Naive thymus-derived CD4-positive, alpha-beta T cell (primary cell): ENCODE measurements around the gene NPS. TPM values are rescaled to one million over a fixed set of nuclear protein-coding genes. Genes with fewer than 3 reads are reported as not detected.

Source experiments
- ATAC-seq: fragments of 150-1000 bp; cut with Tn5 transposase; 2 replicates; pipeline ENCODE4 v1.10.0; 2021; ENCODE audit warnings: mild to moderate bottlenecking, moderate library complexity
- CTCF ChIA-PET: fragments of 350-600 bp; sonication (Branson Sonifier 250); formaldehyde crosslinking; loops from one replicate; lab custom pipeline; 2021; ENCODE audit warnings: antibody characterized with exemption; lab: Charles Lee
- POLR2A ChIA-PET: fragments of 350-600 bp; sonication (Branson Sonifier 250); formaldehyde crosslinking; loops from one replicate; lab custom pipeline; 2021; ENCODE audit warnings: antibody characterized with exemption, inconsistent platforms; lab: Charles Lee
- DNase-seq, 9 donors: peaks; one replicate each; pipeline versions ENCODE4 v3.0.0 to v3.0.0-alpha.2; 2020 to 2022; ENCODE audit warnings: mixed read lengths in 1 of 9
- H3K27ac ChIP-seq: one replicate; pipeline ENCODE4 v1.7.0; 2013; ENCODE audit warnings: mild to moderate bottlenecking, low read depth, low read length, moderate library complexity
- H3K27me3 ChIP-seq, 2 donors: one replicate each; pipeline ENCODE4 v1.7.0; 2013; ENCODE audit warnings: low read length in 2 of 2, mild to moderate bottlenecking in 2 of 2, moderate library complexity in 2 of 2; ENCODE audit not compliant: control insufficient read depth in 2 of 2, insufficient read depth in 2 of 2
- H3K36me3 ChIP-seq, 3 experiments: 1 replicate in 2 of 3; 2 replicates in 1 of 3; pipeline ENCODE4 v1.7.0; 2013; ENCODE audit warnings: low read length in 3 of 3, mild to moderate bottlenecking in 3 of 3, moderate library complexity in 1 of 3; ENCODE audit not compliant: insufficient read depth in 3 of 3, control insufficient read depth in 2 of 3
- H3K4me1 ChIP-seq, 2 donors: one replicate each; pipeline ENCODE4 v1.7.0; 2013; ENCODE audit warnings: low read length in 2 of 2, mild to moderate bottlenecking in 2 of 2, moderate library complexity in 1 of 2; ENCODE audit not compliant: control insufficient read depth in 2 of 2, insufficient read depth in 2 of 2
- H3K4me3 ChIP-seq: 2 replicates; pipeline ENCODE4 v1.7.0; 2013; ENCODE audit warnings: mild to moderate bottlenecking, low read length
- H3K9me3 ChIP-seq, 3 experiments: 1 replicate in 2 of 3; 2 replicates in 1 of 3; pipeline ENCODE4 v1.7.0; 2013; ENCODE audit warnings: low read length in 3 of 3; ENCODE audit not compliant: control insufficient read depth in 2 of 3
- H3K27ac Mint-ChIP-seq, 9 donors: one replicate each; pipeline ENCODE4 v1.8.0; 2020 to 2022; ENCODE audit warnings: mixed read lengths in 9 of 9, mild to moderate bottlenecking in 8 of 9, moderate library complexity in 5 of 9, inconsistent platforms in 2 of 9
- H3K27me3 Mint-ChIP-seq, 5 donors: one replicate each; pipeline ENCODE4 v1.8.0; 2021 to 2022; ENCODE audit warnings: mixed read lengths in 5 of 5, mild to moderate bottlenecking in 1 of 5
- H3K36me3 Mint-ChIP-seq, 5 donors: one replicate each; pipeline ENCODE4 v1.8.0; 2020 to 2022; ENCODE audit warnings: mixed read lengths in 5 of 5, mild to moderate bottlenecking in 3 of 5, inconsistent platforms in 1 of 5
- H3K4me1 Mint-ChIP-seq, 7 donors: one replicate each; pipeline ENCODE4 v1.8.0; 2020 to 2022; ENCODE audit warnings: mixed read lengths in 7 of 7, mild to moderate bottlenecking in 3 of 7, inconsistent platforms in 1 of 7
- H3K4me3 Mint-ChIP-seq, 10 donors: one replicate each; pipeline ENCODE4 v1.8.0; 2020 to 2022; ENCODE audit warnings: mild to moderate bottlenecking in 10 of 10, mixed read lengths in 10 of 10, moderate library complexity in 6 of 10, inconsistent platforms in 2 of 10
- H3K9me3 Mint-ChIP-seq, 11 donors: one replicate each; pipeline ENCODE4 v1.8.0; 2020 to 2022; ENCODE audit warnings: mixed read lengths in 11 of 11, mild to moderate bottlenecking in 4 of 11, inconsistent platforms in 1 of 11, moderate library complexity in 1 of 11
- intact Hi-C, 2 donors: fragments of 100-400 bp; cut with micrococcal nuclease; formaldehyde crosslinking; loops; one replicate each; pipeline ENCODE4 v1.15.1; 2023
- polyA plus RNA-seq, 2 donors: library from polyadenylated mRNA; unstranded; fragments of 300-500 nt; fragmentation: Illumina TruSeq; gene quantifications; one replicate each; pipeline ENCODE4 v1.2.3, GENCODE V29; 2021
- total RNA-seq, 6 experiments: library from RNA in 5 of 6; stranded (reverse) in 5 of 6; gene quantifications; 1 replicate in 5 of 6; 2 replicates in 1 of 6; pipeline ENCODE4 v1.2.3 and lab custom pipeline; 2021 to 2026

Gene NPS
- total and polyA plus RNA-seq, 7 experiments from 2014 or later = not detected

DNA sequence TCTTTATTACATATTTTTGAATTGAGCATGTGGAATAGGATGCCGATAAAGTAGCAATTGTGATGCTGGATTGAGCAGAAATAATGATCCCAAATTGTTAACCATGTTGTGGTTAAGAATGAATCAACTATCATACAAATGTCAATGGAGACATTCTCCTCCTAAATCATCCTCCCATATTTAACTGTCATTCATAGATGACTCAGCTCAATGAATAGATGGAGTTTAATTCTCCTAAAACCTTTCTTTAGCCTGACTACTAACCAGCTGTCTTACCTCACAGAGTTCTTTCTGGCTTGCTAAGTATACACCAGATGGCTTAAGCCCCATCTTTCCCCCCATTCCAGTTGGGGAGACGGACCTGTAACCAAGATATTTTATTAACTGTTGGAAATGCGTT, 23.4 kb upstream of the NPS start:
- Mint-ChIP-seq H3K27me3 (peaks cover 0 to 16% (median 6%) of the 10 kb centered on the region in 5 donors), H3K27ac (peak overlapping the region in 1 of 9 donors; percentile 43), H3K4me3 (no peak overlapping the region), H3K9me3 (peaks cover 0 to 5% (median 0%) of the 10 kb centered on the region in 11 donors), H3K36me3 (no peaks in the 10 kb centered on the region), H3K4me1 (no peaks in the 10 kb centered on the region)
- Histone ChIP-seq H3K36me3 (no peaks in the 10 kb centered on the region), H3K27ac (no peak overlapping the region), H3K4me1 (no peaks in the 10 kb centered on the region), H3K4me3 (no peak overlapping the region), H3K9me3 (no peaks in the 10 kb centered on the region), H3K27me3 (no peaks in the 10 kb centered on the region)
- ATAC-seq = no peak
- intact Hi-C loops = no loop called here
- ChIA-PET POLR2A (no interaction called here), CTCF (no interaction called here)
- DNase-seq = no peak

DNA sequence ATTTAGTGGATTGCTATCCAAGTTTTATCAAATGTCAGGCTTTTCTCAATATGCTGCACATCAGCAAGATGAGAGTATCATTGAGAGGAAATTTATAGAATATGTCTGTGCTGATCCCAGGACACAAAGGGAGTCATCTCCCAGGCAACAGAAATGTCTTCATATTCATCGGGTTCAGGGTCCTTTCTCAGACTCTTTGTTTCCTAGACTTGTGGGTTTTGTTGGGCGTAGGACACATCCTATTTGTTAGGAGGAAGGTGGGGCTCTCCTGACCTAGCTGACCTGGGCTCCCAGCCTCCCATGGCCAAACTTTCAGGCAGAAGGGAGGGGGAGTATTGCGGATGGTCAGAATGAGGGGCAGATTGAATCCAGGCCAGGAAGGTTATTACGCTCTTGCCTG, 22.9 kb upstream of the NPS start:
- no peaks in the 10 kb centered on the region for H3K4me1 ChIP-seq
- H3K27ac ChIP-seq = no peak overlapping the region
- H3K36me3 Mint-ChIP-seq = no peaks in the 10 kb centered on the region
- peaks cover 0 to 16% (median 6%) of the 10 kb centered on the region in 5 donors for H3K27me3 Mint-ChIP-seq
- peaks cover 0 to 5% (median 0%) of the 10 kb centered on the region in 11 donors for H3K9me3 Mint-ChIP-seq
- H3K4me3 Mint-ChIP-seq = no peak overlapping the region
- H3K4me3 ChIP-seq = no peak overlapping the region
- no peak overlapping the region for H3K27ac Mint-ChIP-seq
- no peaks in the 10 kb centered on the region for H3K27me3 ChIP-seq
- no peaks in the 10 kb centered on the region for H3K9me3 ChIP-seq
- DNase-seq (no peak), ATAC-seq (no peak)
- POLR2A ChIA-PET = no interaction called here
- no peaks in the 10 kb centered on the region for H3K36me3 ChIP-seq
- intact Hi-C loops = no loop called here
- CTCF ChIA-PET = no interaction called here
- H3K4me1 Mint-ChIP-seq = no peaks in the 10 kb centered on the region

GRCh38 chr10:127527320-127527719, 21.8 kb upstream of the NPS start:
- Histone ChIP-seq H3K4me1 (no peaks in the 10 kb centered on the region), H3K4me3 (no peak overlapping the region), H3K27ac (no peak overlapping the region), H3K36me3 (no peaks in the 10 kb centered on the region), H3K9me3 (no peaks in the 10 kb centered on the region), H3K27me3 (no peaks in the 10 kb centered on the region)
- intact Hi-C loops = no loop called here
- ChIA-PET CTCF (no interaction called here), POLR2A (no interaction called here)
- peaks cover 0 to 5% (median 0%) of the 10 kb centered on the region in 11 donors for H3K9me3 Mint-ChIP-seq
- no peaks in the 10 kb centered on the region for H3K4me1 Mint-ChIP-seq
- H3K27ac Mint-ChIP-seq = no peak overlapping the region
- DNase-seq (no peak), ATAC-seq (no peak)
- H3K36me3 Mint-ChIP-seq = no peaks in the 10 kb centered on the region
- H3K4me3 Mint-ChIP-seq = no peak overlapping the region
- H3K27me3 Mint-ChIP-seq = peaks cover 0 to 24% (median 6%) of the 10 kb centered on the region in 5 donors

GRCh38 chr10:127527891-127528290, 21.2 kb upstream of the NPS start:
- Mint-ChIP-seq H3K27ac (no peak overlapping the region), H3K9me3 (peaks cover 0 to 8% (median 0%) of the 10 kb centered on the region in 11 donors), H3K4me1 (no peaks in the 10 kb centered on the region), H3K27me3 (peaks cover 0 to 24% (median 5%) of the 10 kb centered on the region in 5 donors), H3K4me3 (no peak overlapping the region), H3K36me3 (no peaks in the 10 kb centered on the region)
- Histone ChIP-seq H3K4me3 (no peak overlapping the region), H3K36me3 (no peaks in the 10 kb centered on the region), H3K4me1 (no peaks in the 10 kb centered on the region), H3K9me3 (no peaks in the 10 kb centered on the region), H3K27me3 (no peaks in the 10 kb centered on the region), H3K27ac (no peak overlapping the region)
- POLR2A ChIA-PET = no interaction called here
- CTCF ChIA-PET = interaction anchor here (0.7 kb wide), 1 partner anchor 1544 kb away, joined by 3 read pairs; no protein-coding TSS in a partner anchor
- ATAC-seq (no peak), DNase-seq (no peak)
- intact Hi-C loops = no loop called here

DNA sequence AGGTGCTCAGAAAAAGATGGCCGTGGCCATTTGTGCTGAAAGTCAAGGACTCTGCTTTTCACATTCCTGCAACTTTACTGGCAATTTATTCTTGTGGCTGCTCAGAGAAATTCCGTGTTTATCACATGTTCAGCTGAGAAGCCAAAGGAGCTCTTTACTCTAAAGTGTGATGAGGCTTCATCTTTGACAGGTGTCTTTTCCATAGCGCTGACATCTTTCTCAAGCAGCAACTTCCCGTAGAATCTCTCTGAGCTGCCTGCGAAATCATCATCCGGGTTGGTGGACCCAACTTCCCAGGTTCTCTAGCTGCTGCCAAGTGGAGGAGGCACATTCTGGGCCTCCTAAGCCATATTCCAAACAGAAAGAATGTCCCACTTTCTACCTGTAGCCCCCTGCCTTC, 16.9 kb upstream of the NPS start:
- POLR2A ChIA-PET = no interaction called here
- no peaks in the 10 kb centered on the region for H3K36me3 ChIP-seq
- intact Hi-C loops = no loop called here
- Mint-ChIP-seq H3K4me3 (no peak overlapping the region), H3K27me3 (peaks cover 0 to 47% (median 7%) of the 10 kb centered on the region in 5 donors), H3K9me3 (peaks cover 0 to 7% (median 0%) of the 10 kb centered on the region in 11 donors), H3K4me1 (no peaks in the 10 kb centered on the region), H3K36me3 (no peaks in the 10 kb centered on the region), H3K27ac (no peak overlapping the region)
- ATAC-seq (no peak), DNase-seq (no peak)
- H3K27me3 ChIP-seq = no peaks in the 10 kb centered on the region
- no peak overlapping the region for H3K27ac ChIP-seq
- H3K4me3 ChIP-seq = no peak overlapping the region
- H3K4me1 ChIP-seq = no peaks in the 10 kb centered on the region
- H3K9me3 ChIP-seq = no peaks in the 10 kb centered on the region
- CTCF ChIA-PET = no interaction called here

DNA sequence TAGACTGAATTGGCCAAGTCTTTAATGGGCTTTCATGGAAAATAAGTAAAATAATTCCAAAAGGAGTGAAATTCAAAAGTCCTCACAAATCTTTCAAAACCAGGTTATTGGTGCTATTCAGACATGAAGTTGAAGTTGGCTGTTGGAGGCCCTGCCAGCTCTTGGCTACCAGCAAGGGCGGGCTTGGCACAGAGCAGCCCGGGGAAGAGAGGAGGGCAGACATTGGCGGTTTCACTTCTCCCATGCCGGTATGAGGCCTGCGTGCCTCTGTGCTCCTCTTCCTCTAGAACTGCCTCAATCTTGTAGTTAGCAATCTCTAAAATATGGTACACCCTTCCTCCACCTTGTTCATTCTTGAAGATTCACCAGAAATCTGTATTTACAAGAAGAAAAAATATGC, 16.4 kb upstream of the NPS start:
- Histone ChIP-seq H3K4me1 (no peaks in the 10 kb centered on the region), H3K36me3 (no peaks in the 10 kb centered on the region), H3K4me3 (no peak overlapping the region), H3K27ac (no peak overlapping the region), H3K9me3 (no peaks in the 10 kb centered on the region), H3K27me3 (no peaks in the 10 kb centered on the region)
- ATAC-seq (no peak), DNase-seq (no peak)
- no peak overlapping the region for H3K27ac Mint-ChIP-seq
- H3K36me3 Mint-ChIP-seq = no peaks in the 10 kb centered on the region
- POLR2A ChIA-PET = no interaction called here
- H3K4me3 Mint-ChIP-seq = no peak overlapping the region
- peaks cover 0 to 48% (median 10%) of the 10 kb centered on the region in 5 donors for H3K27me3 Mint-ChIP-seq
- intact Hi-C loops = no loop called here
- CTCF ChIA-PET = no interaction called here
- H3K4me1 Mint-ChIP-seq = no peaks in the 10 kb centered on the region
- peaks cover 0 to 7% (median 0%) of the 10 kb centered on the region in 11 donors for H3K9me3 Mint-ChIP-seq

- H3K4me3 ChIP-seq = no peak overlapping the region
- peaks cover 0 to 7% (median 0%) of the 10 kb centered on the region in 11 donors for H3K9me3 Mint-ChIP-seq
- no peaks in the 10 kb centered on the region for H3K36me3 Mint-ChIP-seq
- no peak overlapping the region for H3K4me3 Mint-ChIP-seq
- ATAC-seq (peak; percentile 46), DNase-seq (no peak)
- H3K4me1 ChIP-seq = no peaks in the 10 kb centered on the region
- H3K27ac Mint-ChIP-seq = no peak overlapping the region
- no peak overlapping the region for H3K27ac ChIP-seq
- intact Hi-C loops = no loop called here
- H3K36me3 ChIP-seq = no peaks in the 10 kb centered on the region
- POLR2A ChIA-PET = no interaction called here
- CTCF ChIA-PET = no interaction called here
- H3K27me3 ChIP-seq = no peaks in the 10 kb centered on the region
- no peaks in the 10 kb centered on the region for H3K4me1 Mint-ChIP-seq
- peaks cover 0 to 54% (median 9%) of the 10 kb centered on the region in 5 donors for H3K27me3 Mint-ChIP-seq
- H3K9me3 ChIP-seq = no peaks in the 10 kb centered on the region
Observed at GRCh38 chr10:127534074-127534473, 15.0 kb upstream of the NPS start.
